ENCODE measurements around the gene SATB1. TPM values are rescaled to one million over a fixed set of nuclear protein-coding genes. Genes with fewer than 3 reads are reported as not detected.

SATB1 gene
- total and polyA plus RNA-seq, 2 donors (not counting 1 experiment from before 2014, with no cell fraction given): 17.2 to 18.7 TPM

DNA sequence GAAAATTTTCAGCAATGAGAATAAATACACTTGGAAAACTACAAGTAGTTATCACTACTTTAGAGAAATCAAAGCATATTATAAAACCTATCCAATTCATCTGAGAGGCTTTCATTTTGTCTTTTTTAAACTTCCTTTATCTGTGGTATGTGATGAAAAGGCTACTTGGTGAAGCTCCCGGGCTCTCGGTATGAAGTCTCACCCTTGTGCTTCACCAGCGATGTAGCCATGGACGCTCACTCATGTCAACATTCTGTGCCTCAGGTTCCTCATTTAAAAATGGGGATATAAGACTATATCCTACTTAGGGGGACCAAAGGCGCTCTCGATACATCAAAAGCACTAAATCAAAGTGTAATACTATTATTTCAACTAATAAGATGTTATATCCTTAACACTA, 14.9 kb downstream of the SATB1 start:
- Histone ChIP-seq H3K4me2 (ENCODE audit: extremely low read depth, insufficient read depth, low read length) (no peak overlapping the region), H4K20me1 (ENCODE audit: control insufficient read depth, extremely low read depth, insufficient read depth, low read length) (no peaks in the 10 kb centered on the region), H3K36me3 (ENCODE audit: control insufficient read depth, insufficient read depth, low read length) (no peaks in the 10 kb centered on the region), H3K4me3 (replicated peaks in 1 of 4; ENCODE audit: control extremely low read depth in 1 of 4, insufficient read depth in 1 of 4, low read depth in 3 of 4, low read length in 4 of 4) (no peak overlapping the region), H3K79me2 (ENCODE audit: control insufficient read depth, insufficient read depth, low read length) (no peaks in the 10 kb centered on the region), H3K27ac (ENCODE audit: insufficient read depth, low read length) (no peak overlapping the region), H3K27me3 (ENCODE audit: control insufficient read depth, insufficient read depth, low read length) (no peaks in the 10 kb centered on the region), H3K4me1 (ENCODE audit: control insufficient read depth, extremely low read depth, insufficient read depth, low read length) (no peaks in the 10 kb centered on the region), H3K9me3 (ENCODE audit: control insufficient read depth, insufficient read depth, low read depth, low read length) (no peaks in the 10 kb centered on the region), H2AFZ (ENCODE audit: low read length) (no peak overlapping the region), H3K9ac (ENCODE audit: insufficient read depth, low read length) (no peak overlapping the region)
- TF ChIP-seq EZH2 (IDR thresholded peaks at IDR 0.05; ENCODE audit: low read length, missing control alignments): no peak
- TF ChIP-seq, protein P1, sequence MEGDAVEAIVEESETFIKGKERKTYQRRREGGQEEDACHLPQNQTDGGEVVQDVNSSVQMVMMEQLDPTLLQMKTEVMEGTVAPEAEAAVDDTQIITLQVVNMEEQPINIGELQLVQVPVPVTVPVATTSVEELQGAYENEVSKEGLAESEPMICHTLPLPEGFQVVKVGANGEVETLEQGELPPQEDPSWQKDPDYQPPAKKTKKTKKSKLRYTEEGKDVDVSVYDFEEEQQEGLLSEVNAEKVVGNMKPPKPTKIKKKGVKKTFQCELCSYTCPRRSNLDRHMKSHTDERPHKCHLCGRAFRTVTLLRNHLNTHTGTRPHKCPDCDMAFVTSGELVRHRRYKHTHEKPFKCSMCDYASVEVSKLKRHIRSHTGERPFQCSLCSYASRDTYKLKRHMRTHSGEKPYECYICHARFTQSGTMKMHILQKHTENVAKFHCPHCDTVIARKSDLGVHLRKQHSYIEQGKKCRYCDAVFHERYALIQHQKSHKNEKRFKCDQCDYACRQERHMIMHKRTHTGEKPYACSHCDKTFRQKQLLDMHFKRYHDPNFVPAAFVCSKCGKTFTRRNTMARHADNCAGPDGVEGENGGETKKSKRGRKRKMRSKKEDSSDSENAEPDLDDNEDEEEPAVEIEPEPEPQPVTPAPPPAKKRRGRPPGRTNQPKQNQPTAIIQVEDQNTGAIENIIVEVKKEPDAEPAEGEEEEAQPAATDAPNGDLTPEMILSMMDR (conservative IDR thresholded peaks at IDR 0.05 in 1 of 2, IDR thresholded peaks at IDR 0.05 in 1 of 2; ENCODE audit: low read depth in 1 of 2, low read length in 2 of 2): no peak
- no peak for DNase-seq (ENCODE audit: low read depth in 2 of 2)

- TF ChIP-seq EZH2 (IDR thresholded peaks at IDR 0.05; ENCODE audit: low read length, missing control alignments): no peak
- TF ChIP-seq, protein P1 (conservative IDR thresholded peaks at IDR 0.05 in 1 of 2, IDR thresholded peaks at IDR 0.05 in 1 of 2; ENCODE audit: low read depth in 1 of 2, low read length in 2 of 2): no peak
These were observed 15.9 kb downstream of the SATB1 start for GRCh38 chr3:18409266-18409665.

GRCh38 chr3:18405141-18405540, 20.0 kb downstream of the SATB1 start:
- Histone ChIP-seq H3K9ac (ENCODE audit: insufficient read depth, low read length) (no peak overlapping the region), H3K79me2 (ENCODE audit: control insufficient read depth, insufficient read depth, low read length) (no peaks in the 10 kb centered on the region), H3K27ac (ENCODE audit: insufficient read depth, low read length) (no peak overlapping the region), H3K4me3 (replicated peaks in 1 of 4; ENCODE audit: control extremely low read depth in 1 of 4, insufficient read depth in 1 of 4, low read depth in 3 of 4, low read length in 4 of 4) (no peak overlapping the region), H3K36me3 (ENCODE audit: control insufficient read depth, insufficient read depth, low read length) (no peaks in the 10 kb centered on the region), H3K4me1 (ENCODE audit: control insufficient read depth, extremely low read depth, insufficient read depth, low read length) (no peaks in the 10 kb centered on the region), H4K20me1 (ENCODE audit: control insufficient read depth, extremely low read depth, insufficient read depth, low read length) (no peaks in the 10 kb centered on the region), H2AFZ (ENCODE audit: low read length) (no peak overlapping the region), H3K27me3 (ENCODE audit: control insufficient read depth, insufficient read depth, low read length) (no peaks in the 10 kb centered on the region), H3K9me3 (ENCODE audit: control insufficient read depth, insufficient read depth, low read depth, low read length) (no peaks in the 10 kb centered on the region), H3K4me2 (ENCODE audit: extremely low read depth, insufficient read depth, low read length) (no peak overlapping the region)
- DNase-seq (ENCODE audit: low read depth in 2 of 2): no peak
- no peak for TF ChIP-seq EZH2 (IDR thresholded peaks at IDR 0.05; ENCODE audit: low read length, missing control alignments)
- TF ChIP-seq, protein P1 (conservative IDR thresholded peaks at IDR 0.05 in 1 of 2, IDR thresholded peaks at IDR 0.05 in 1 of 2; ENCODE audit: low read depth in 1 of 2, low read length in 2 of 2): no peak

More at GRCh38 chr3:18409266-18409665, 15.9 kb downstream of the SATB1 start:
- no peaks in the 10 kb centered on the region for H3K79me2 ChIP-seq (ENCODE audit: control insufficient read depth, insufficient read depth, low read length)
- H3K4me1 ChIP-seq (ENCODE audit: control insufficient read depth, extremely low read depth, insufficient read depth, low read length): no peaks in the 10 kb centered on the region
- H4K20me1 ChIP-seq (ENCODE audit: control insufficient read depth, extremely low read depth, insufficient read depth, low read length): no peaks in the 10 kb centered on the region
- no peaks in the 10 kb centered on the region for H3K27me3 ChIP-seq (ENCODE audit: control insufficient read depth, insufficient read depth, low read length)
- no peak for DNase-seq (ENCODE audit: low read depth in 2 of 2)
- H3K4me3 ChIP-seq (replicated peaks in 1 of 4; ENCODE audit: control extremely low read depth in 1 of 4, insufficient read depth in 1 of 4, low read depth in 3 of 4, low read length in 4 of 4): no peak overlapping the region
- no peak overlapping the region for H3K9ac ChIP-seq (ENCODE audit: insufficient read depth, low read length)
- H3K36me3 ChIP-seq (ENCODE audit: control insufficient read depth, insufficient read depth, low read length): no peaks in the 10 kb centered on the region
- no peak overlapping the region for H2AFZ ChIP-seq (ENCODE audit: low read length)
- no peak overlapping the region for H3K27ac ChIP-seq (ENCODE audit: insufficient read depth, low read length)
- no peaks in the 10 kb centered on the region for H3K9me3 ChIP-seq (ENCODE audit: control insufficient read depth, insufficient read depth, low read depth, low read length)
- H3K4me2 ChIP-seq (ENCODE audit: extremely low read depth, insufficient read depth, low read length): no peak overlapping the region
